ENCODE results near the gene NTM. TPM values are rescaled to one million over a fixed set of nuclear protein-coding genes. Genes with fewer than 3 reads are reported as not detected.

The NTM gene
- total and polyA plus RNA-seq, 2 donors (not counting 3 experiments of a cell fraction or from before 2014, with no cell fraction given): 1.00 to 1.1 TPM

DNA sequence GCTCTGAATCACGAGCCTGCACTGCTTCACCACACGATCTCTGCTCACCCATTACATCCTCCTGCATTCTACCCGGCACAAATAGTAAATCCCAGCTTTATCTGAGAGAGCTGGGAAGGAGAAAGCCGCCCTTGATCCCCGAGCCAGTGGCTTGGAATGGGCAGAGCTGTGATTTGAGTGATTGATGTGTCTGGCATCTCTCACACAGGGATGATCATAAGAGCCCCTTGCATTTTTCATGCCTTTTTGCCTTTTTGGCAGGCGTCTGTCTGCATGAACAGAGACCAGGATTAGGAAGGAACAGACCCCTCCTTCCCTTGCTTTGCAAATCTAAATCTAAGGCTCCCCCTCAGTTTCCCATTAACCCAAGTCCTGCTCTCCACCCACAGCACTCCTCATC lies 945.3 kb downstream of the NTM start:
- TF ChIP-seq GATA2 (IDR thresholded peaks at IDR 0.05; ENCODE audit: insufficient read depth, insufficient read length, low read depth, low read length) (no peak), JUN (IDR thresholded peaks at IDR 0.05; ENCODE audit: borderline replicate concordance, insufficient read depth, insufficient read length, low read depth) (no peak), POLR2AphosphoS5 (IDR thresholded peaks at IDR 0.05; ENCODE audit: insufficient read depth, low read depth, low read length) (no peak), POLR2A (IDR thresholded peaks at IDR 0.05; ENCODE audit: low read depth, low read length) (no peak)
- TF ChIP-seq, protein P1, sequence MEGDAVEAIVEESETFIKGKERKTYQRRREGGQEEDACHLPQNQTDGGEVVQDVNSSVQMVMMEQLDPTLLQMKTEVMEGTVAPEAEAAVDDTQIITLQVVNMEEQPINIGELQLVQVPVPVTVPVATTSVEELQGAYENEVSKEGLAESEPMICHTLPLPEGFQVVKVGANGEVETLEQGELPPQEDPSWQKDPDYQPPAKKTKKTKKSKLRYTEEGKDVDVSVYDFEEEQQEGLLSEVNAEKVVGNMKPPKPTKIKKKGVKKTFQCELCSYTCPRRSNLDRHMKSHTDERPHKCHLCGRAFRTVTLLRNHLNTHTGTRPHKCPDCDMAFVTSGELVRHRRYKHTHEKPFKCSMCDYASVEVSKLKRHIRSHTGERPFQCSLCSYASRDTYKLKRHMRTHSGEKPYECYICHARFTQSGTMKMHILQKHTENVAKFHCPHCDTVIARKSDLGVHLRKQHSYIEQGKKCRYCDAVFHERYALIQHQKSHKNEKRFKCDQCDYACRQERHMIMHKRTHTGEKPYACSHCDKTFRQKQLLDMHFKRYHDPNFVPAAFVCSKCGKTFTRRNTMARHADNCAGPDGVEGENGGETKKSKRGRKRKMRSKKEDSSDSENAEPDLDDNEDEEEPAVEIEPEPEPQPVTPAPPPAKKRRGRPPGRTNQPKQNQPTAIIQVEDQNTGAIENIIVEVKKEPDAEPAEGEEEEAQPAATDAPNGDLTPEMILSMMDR (IDR thresholded peaks at IDR 0.05; ENCODE audit: extremely low read depth in 1 of 2, insufficient read depth in 1 of 2, low read depth in 1 of 2, low read length in 2 of 2): no peak
- TF ChIP-seq, protein P2, sequence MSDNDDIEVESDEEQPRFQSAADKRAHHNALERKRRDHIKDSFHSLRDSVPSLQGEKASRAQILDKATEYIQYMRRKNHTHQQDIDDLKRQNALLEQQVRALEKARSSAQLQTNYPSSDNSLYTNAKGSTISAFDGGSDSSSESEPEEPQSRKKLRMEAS (IDR thresholded peaks at IDR 0.05; ENCODE audit: insufficient read depth, insufficient read length): no peak
- Histone ChIP-seq H2AFZ (ENCODE audit: low read depth, low read length) (no peak overlapping the region), H3K27ac (ENCODE audit: insufficient read depth, low read depth, low read length) (no peak overlapping the region), H3K27me3 (ENCODE audit: control insufficient read depth in 2 of 2, insufficient read depth in 2 of 2, low read length in 2 of 2) (no peaks in the 10 kb centered on the region), H4K20me1 (replicated peaks; ENCODE audit: control insufficient read depth, extremely low read depth, insufficient read depth, low read length) (no peaks in the 10 kb centered on the region), H3K79me2 (ENCODE audit: control insufficient read depth, insufficient read depth, low read length) (no peaks in the 10 kb centered on the region), H3K4me2 (ENCODE audit: insufficient read depth, low read length) (no peak overlapping the region), H3K36me3 (ENCODE audit: control insufficient read depth in 2 of 2, extremely low read depth in 1 of 2, insufficient read depth in 2 of 2, low read length in 2 of 2) (no peaks in the 10 kb centered on the region), H3K4me3 (replicated peaks in 1 of 3; ENCODE audit: insufficient read depth in 1 of 3, low read depth in 1 of 3, low read length in 3 of 3) (no peak overlapping the region), H3K9me1 (replicated peaks; ENCODE audit: control insufficient read depth, extremely low read depth, insufficient read depth, low read length) (no peaks in the 10 kb centered on the region), H3K4me1 (ENCODE audit: control insufficient read depth, extremely low read depth, insufficient read depth, low read length) (peaks cover 3% of the 10 kb centered on the region), H3K9me3 (replicated peaks; ENCODE audit: control insufficient read depth, insufficient read depth, low read length) (no peaks in the 10 kb centered on the region), H3K9ac (replicated peaks; ENCODE audit: extremely low read depth, insufficient read depth, low read length) (no peak overlapping the region)
- DNase-seq (ENCODE audit: low read depth, low spot score) (no peak), FAIRE-seq (no peak)
- ChIA-PET POLR2A (no interaction called here), CTCF (no interaction called here)
- BruUV-seq (replicated peaks): no TSS peak
- intact Hi-C loops (cut with micrococcal nuclease): no loop called here
- dilution Hi-C loops (cut with MboI; ENCODE audit: extremely low pct_ligation_motif_present, low sequenced_read_pairs): no loop called here

All from endothelial cell of umbilical vein (primary cell).